ENCODE data around the gene OR51F2.

DNA sequence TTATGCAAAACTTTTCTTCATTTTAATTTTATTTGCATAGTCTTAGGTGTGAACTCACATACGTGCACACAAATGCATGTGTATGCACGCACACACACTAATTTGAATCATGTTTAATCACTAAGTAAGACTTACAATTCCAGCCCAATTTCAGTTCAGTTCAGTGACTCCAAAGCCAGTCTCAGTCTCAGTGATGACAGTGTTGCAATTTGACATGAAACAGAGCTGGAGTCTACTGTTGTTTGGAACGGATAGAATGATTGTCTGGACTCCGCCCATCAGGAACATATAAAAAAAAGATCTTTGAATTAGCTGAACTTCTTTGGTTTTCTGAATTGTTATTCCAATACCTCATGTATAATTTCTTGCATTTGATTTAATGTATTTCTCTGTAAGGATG is 42.8 kb downstream of the OR51F2 start:
- TF ChIP-seq, protein P1, sequence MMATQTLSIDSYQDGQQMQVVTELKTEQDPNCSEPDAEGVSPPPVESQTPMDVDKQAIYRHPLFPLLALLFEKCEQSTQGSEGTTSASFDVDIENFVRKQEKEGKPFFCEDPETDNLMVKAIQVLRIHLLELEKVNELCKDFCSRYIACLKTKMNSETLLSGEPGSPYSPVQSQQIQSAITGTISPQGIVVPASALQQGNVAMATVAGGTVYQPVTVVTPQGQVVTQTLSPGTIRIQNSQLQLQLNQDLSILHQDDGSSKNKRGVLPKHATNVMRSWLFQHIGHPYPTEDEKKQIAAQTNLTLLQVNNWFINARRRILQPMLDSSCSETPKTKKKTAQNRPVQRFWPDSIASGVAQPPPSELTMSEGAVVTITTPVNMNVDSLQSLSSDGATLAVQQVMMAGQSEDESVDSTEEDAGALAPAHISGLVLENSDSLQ (IDR thresholded peaks at IDR 0.05) = no peak
- TF ChIP-seq L3MBTL2 (conservative IDR thresholded peaks at IDR 0.05) (no peak), HDGF (IDR thresholded peaks at IDR 0.05; ENCODE audit: borderline replicate concordance) (no peak)

Data from HEK293T (cell line).